Head of caudate nucleus (tissue), 42 donors: ENCODE measurements around the gene TPO.
A peak's percentile ranks its signal among the peaks of the same experiment; 100 is the strongest.
"Not testable (repeated sequence)": the region's sequence is repeated elsewhere in the genome, so short reads cannot be mapped to it uniquely, and the experiment has no call there.

Source experiments
- DNase-seq, 42 donors: peaks; one replicate each; pipeline versions ENCODE4 v3.0.0 to v3.0.0-alpha.2; 2020 to 2021; ENCODE audit warnings: mixed read lengths in 7 of 42
- intact Hi-C: fragments of 100-400 bp; cut with DNase I; formaldehyde crosslinking; loops from one replicate; pipeline ENCODE4 v1.15.0; 2022

The TPO gene

GRCh38 chr2:1402064-1402463 lies 11.2 kb upstream of the TPO start:
- no peak for DNase-seq
- intact Hi-C loops: no loop called here

- no peak for DNase-seq
- intact Hi-C loops: no loop called here
Measured at GRCh38 chr2:1403565-1403964, 9.7 kb upstream of the TPO start.

GRCh38 chr2:1405124-1405523 lies 8.1 kb upstream of the TPO start:
- no peak for DNase-seq
- intact Hi-C loops: no loop called here

- intact Hi-C loops: no loop called here
Measured at GRCh38 chr2:1405967-1406366, 7.3 kb upstream of the TPO start.

GRCh38 chr2:1406434-1406833 lies 6.8 kb upstream of the TPO start:
- intact Hi-C loops: no loop called here
- no peak for DNase-seq

More at GRCh38 chr2:1405967-1406366, 7.3 kb upstream of the TPO start:
- no peak for DNase-seq

- intact Hi-C loops: no loop called here
- DNase-seq: peak in 26 of 42 donors; percentile 16 to 77 (median 38)
Measured at GRCh38 chr2:1407950-1408675, 5.2 kb upstream of the TPO start.

- intact Hi-C loops: no loop called here
Measured at GRCh38 chr2:1414121-1414520, 858 bp downstream of the TPO start.

GRCh38 chr2:1414901-1415300 lies 1.6 kb downstream of the TPO start:
- intact Hi-C loops, DNase-seq: not testable (repeated sequence)

More at GRCh38 chr2:1414121-1414520, 858 bp downstream of the TPO start:
- no peak for DNase-seq

GRCh38 chr2:1415501-1415900 lies 2.2 kb downstream of the TPO start:
- DNase-seq: no peak
- intact Hi-C loops: no loop called here

- no peak for DNase-seq
- intact Hi-C loops: no loop called here
Measured at GRCh38 chr2:1418566-1418965, 5.3 kb downstream of the TPO start.

GRCh38 chr2:1420746-1421480 lies 7.7 kb downstream of the TPO start:
- intact Hi-C loops: no loop called here
- peak in 1 of 42 donors; percentile 14 for DNase-seq

GRCh38 chr2:1421731-1422130 lies 8.5 kb downstream of the TPO start:
- no peak for DNase-seq
- intact Hi-C loops: no loop called here

- intact Hi-C loops: no loop called here
- peak in 1 of 42 donors; percentile 6 for DNase-seq
Measured at GRCh38 chr2:1422131-1422530, 8.9 kb downstream of the TPO start.

GRCh38 chr2:1422716-1423285 lies 9.5 kb downstream of the TPO start:
- DNase-seq: peak in 1 of 42 donors; percentile 13

GRCh38 chr2:1427086-1427485 lies 13.8 kb downstream of the TPO start:
- intact Hi-C loops: no loop called here

More at GRCh38 chr2:1422716-1423285, 9.5 kb downstream of the TPO start:
- intact Hi-C loops: no loop called here

GRCh38 chr2:1429895-1430294 lies 16.6 kb downstream of the TPO start:
- DNase-seq: no peak
- intact Hi-C loops: no loop called here

More at GRCh38 chr2:1427086-1427485, 13.8 kb downstream of the TPO start:
- no peak for DNase-seq

- no peak for DNase-seq
- intact Hi-C loops: no loop called here
Measured at GRCh38 chr2:1430491-1430890, 17.2 kb downstream of the TPO start.

- peak in 2 of 42 donors; percentile 8 to 18 for DNase-seq
- intact Hi-C loops: no loop called here
Measured at GRCh38 chr2:1431886-1432400, 18.7 kb downstream of the TPO start.

GRCh38 chr2:1432726-1433125 lies 19.5 kb downstream of the TPO start:
- DNase-seq: peak in 2 of 42 donors; percentile 19 to 29
- intact Hi-C loops: no loop called here

GRCh38 chr2:1436369-1436768 lies 23.1 kb downstream of the TPO start:
- DNase-seq: peak in 1 of 42 donors; percentile 7
- intact Hi-C loops: no loop called here
